ENCODE measurements around the gene SHB.

Gene SHB

GRCh38 chr9:38041564-38042243 lies 27.3 kb downstream of the SHB start:
- no peak for DNase-seq

DNA sequence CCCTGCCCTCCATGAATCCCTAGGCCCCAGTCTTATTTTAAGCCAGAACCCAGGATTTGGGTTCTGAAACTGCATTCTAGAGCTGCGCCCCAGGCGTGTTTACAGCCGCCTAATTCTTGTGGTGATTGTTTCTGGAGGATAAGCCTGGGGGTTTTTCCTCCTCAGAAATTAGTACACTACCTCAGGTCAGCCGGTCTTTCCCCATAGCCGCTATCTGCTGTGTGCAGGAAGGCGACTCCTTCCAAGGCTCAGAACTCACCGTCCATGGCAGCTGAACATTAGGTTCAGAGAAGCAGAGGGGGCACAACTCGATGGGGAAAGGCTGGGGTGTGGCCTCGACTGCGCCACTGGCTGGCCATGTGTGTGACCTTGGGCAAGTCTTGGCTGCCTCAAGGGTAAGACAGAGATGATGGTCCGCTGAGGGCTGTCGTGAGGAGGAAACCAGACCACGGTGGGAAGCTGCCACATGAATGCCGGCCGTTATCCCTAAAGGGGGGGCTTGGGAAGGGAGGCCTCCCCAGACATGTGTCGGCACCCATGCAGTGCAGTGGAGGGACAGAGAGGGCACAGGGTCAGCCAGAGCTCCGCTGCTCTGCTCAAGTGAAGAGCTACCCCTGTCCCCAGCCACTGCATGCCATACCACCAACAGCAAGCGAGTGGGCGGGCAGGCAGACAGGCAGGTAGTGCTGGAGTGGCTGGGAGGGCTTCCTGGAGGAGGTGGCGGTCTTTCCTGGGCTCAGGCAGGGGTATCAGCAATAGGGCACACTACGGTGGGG lies 28.9 kb downstream of the SHB start:
- DNase-seq = no peak

DNA sequence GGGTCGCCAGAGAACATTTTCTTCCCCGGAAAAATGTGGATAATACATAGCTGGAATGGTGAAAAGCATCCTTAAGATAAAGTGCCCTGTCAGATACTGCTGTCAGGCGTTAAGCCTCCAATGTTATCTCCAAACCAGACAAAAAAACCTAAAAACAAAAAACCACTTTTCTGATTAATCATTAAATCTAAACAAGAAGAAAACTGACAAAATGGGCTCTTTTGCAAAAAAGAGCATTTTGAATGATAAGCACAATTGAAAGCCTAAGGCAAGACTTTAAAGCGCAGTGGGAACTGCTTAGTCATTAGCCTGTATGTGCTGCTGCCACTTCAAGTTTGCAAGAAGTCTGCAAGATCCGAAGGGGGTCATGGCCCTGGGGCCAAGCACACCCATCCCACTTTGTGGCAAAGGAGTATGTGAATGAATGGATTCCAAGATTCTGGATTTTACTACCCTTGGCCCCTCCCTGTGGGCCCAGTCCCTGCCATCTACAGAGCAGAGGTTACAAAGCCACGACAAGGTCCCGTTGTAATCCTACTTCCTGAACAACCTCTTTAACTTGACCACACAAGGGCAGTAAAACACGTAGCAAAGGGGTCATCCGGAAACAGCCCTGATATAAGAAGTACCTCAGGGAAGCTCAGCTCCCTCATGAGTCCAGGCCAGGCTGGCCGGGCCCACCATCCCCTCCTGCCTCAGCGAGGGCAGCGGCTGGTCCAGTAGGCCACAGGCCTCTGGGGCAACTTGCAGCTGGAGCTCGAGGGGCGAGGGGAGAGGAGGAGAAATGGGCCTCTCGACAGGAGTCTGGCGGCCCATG lies 29.7 kb downstream of the SHB start:
- no peak for DNase-seq

DNA sequence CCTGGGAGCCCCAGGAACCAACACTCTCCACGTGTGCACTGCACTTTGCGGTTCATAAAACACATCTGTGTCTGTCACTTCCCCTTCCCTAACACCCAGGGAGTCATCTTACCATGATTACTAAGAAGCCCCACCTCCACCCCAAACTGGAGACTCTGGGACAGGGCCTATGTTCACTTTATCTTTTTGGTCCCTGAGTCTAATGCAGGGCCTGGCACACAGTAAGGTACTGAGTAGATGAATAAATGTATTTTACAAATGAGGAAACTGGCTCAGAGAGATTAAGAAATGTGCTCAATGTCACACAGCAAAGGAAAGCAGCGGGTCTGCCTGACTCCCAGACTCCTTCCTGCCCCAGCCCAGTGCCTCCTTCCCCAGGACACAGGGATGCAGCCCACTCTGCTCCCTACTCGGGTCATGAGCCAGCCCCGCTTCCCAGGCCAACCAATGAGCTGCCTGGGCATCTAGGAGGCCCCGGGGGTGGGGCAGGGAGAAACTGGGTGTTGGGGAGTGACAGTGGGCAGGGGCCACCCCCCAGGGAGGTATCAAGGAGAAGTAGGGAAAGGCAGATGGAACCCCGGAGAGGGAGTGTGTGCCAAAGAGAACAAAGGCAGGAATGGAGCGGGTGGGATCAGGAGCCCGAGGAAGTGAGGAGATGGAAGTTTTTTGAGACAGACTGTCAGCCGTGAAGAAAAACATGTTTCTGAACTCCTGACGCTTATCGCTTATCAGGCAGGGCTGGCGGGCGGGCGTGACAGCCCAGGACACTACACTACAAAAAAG lies 30.5 kb downstream of the SHB start:
- peak in 2 of 3 donors; percentile 40 to 52 for DNase-seq

GRCh38 chr9:38037981-38038306 lies 31.1 kb downstream of the SHB start:
- no peak for DNase-seq

GRCh38 chr9:38036359-38037084 lies 32.5 kb downstream of the SHB start:
- DNase-seq = peak; percentile 67 to 71 (median 68)

- DNase-seq = peak; percentile 75 to 79 (median 77)
Observed at GRCh38 chr9:38035873-38036272, 33.2 kb downstream of the SHB start.

DNA sequence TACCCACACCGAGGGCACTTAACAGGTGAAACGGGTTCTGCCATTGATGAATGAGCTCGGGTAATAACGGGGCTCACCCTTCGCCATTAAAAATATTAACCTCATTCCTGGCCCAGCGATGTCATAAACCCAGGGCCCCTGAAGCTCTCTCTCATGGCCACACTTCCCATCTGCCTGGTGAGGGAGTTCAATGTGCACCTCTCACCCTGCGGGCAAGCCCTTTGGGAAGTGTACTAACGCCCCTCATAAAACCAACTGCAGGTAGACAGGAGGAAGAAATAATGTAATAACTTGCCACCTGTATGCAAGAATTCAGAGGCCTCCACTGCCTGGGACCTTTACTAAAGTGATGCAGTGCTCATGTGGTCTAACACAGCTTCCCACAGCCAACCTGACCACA lies 35.1 kb downstream of the SHB start:
- DNase-seq = no peak

DNA sequence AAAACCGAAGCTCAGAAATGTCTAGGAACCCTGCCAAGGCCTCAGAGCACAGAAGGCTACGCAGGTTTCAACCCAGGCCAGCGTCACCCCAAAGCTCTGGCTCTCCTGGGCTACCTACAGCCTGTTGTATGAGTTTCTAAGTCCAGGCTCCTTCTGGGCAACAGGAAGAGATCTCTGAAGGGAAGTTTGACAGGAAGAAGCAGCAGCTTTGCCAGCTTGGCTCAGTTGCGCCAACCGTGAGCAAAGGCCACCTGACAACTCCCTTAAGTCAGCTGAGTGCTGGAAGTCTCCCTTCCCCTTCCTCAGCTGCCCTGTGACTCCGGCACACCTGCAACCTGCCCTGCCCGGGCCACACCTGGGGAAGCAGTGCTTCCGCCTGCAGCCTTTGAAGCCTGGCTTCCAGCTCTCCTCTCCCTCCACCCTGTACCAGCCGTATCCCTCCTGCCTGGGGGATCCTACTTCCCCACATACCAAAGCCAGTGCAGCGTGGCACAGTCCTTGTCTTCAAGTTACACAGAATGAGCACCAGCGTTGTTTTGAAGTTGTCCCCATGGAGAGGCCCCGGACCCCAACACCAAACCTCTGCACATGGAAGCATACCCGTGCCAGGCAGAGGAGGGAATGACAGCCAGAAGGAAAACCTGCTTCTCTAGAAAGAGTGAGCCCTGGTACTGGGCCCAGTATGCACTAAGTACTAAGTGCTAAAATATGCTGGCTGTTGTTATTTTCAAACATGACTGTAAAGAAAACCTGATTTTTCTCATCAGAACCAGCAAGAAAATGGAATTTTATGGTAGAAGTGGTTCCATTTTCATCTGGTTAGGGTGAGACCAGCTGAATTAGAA lies 36.5 kb downstream of the SHB start:
- no peak for DNase-seq

DNA sequence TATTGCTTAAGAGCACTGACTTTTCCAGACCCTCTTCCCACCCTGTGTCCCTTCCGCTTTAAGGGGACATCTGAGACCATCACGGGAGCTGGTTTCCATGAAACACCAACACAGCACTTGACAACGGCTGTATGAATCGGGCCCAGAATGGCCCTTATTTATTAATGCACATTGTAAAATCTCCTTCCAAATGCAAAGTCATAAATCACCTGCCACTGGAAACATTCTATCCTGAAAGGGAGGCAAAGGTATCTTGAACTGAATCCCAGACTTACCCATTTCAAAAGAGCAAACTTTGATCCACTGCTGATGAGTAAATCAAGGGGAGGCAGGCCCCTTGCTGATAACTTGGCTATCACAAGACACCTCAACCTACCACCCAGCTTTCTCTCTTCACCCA lies 37.4 kb downstream of the SHB start:
- DNase-seq = no peak

- DNase-seq = no peak
Observed at GRCh38 chr9:38030658-38031057, 38.4 kb downstream of the SHB start.

DNA sequence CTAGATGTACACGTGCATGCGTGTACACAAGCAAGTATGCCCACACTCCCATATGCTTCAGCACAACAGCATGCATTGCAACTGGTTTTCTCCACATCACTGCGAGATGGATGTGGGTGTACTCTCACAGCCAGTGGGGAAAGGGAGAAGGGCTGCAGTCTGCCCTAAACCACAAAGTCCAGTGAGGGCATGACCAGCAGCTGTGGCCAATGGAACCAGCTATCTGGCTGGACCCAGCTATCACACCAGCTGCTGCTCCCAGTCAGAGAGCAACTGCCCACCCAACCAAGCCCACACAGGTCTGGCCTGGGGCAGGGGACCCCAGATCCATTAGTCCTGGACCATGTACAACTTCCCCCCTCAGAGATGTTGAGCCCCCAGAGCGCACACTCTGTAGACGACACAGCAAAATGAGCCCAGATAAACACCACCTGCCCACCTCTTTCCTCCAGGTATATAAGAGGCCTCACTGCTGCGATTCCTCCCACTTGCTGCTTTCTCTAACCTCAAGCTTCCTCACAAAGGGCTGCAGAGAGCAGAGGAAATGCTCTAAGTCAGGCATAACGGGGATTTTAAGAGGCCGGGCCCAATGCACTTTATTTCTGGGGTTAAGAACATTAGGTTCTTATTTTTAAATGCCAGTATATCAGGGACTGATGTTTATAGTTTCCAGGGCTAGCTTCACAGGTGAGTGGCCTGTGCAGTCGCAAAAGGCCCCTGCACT lies 39.0 kb downstream of the SHB start:
- no peak for DNase-seq

- no peak for DNase-seq
Observed at GRCh38 chr9:38027714-38028113, 41.3 kb downstream of the SHB start.

DNA sequence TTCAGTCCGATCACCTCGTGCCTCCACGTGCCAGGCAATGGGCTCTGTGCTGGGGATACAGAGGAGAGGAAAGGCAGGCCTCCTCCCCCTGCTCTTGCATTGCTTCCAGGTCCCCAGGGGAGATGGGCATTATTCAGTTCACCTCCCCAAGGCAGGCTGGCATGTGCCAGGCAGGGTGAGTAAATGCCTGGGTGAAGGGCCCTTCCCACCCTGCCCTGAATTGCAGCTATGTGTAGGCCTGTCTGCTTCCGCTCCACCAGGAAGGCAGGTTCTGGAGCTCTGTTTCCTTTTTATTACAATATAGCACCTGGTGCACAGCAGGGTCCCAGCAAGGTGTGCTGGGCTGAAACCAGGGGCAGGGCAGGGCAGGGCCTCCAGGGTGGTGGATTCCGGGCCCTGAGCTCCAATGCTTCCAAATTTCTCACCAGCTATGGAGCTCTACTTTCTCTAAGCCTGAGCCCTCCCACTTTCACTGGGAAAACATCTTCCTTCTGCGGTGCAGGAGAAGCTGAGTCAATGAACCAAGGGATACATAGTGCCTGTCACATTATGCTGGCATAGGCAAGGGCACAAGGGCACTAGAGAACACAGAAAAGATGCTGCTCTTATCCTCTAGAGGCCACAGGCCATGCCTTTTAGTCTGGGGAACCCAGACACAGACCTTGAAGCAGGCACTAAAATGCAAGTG lies 42.0 kb downstream of the SHB start:
- no peak for DNase-seq

DNA sequence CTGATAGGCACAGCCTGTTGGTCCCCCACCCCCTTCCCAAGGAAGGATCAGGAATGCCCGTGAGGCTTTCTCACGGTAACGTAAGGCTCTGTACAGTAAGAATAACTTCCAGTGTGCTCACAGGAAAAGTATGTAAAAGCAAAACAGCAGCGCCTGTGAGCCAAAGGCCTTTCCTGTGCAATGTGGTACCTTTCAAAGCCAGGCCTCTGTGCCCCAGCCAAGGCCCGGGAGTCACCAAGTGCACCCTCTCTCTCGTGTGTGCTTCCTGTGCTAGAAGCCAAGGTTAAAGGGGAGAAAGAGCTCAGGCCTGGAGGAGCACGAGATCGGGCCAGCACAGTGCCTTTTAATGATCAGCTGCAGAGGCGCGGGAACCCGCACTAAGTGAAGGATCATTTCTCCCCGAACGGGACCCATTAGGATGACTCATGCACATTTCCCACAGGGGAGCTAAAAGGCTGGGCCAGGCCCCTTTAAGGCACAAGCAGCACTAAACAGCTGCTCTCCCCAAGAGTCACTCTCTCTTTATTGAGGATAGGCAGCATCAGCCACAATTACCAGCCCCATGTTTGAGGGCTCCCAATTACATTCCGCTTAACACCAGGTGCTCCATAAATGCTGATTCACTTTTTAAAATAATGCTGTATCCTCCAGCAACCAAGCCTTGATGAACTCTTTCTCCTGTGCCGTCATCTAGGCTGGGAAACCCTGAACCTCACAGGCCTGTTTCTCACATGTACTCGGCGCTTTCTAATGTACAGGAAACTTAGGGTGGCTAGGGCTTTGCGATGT lies 42.8 kb downstream of the SHB start:
- peak in 1 of 3 donors; percentile 23 for DNase-seq

DNA sequence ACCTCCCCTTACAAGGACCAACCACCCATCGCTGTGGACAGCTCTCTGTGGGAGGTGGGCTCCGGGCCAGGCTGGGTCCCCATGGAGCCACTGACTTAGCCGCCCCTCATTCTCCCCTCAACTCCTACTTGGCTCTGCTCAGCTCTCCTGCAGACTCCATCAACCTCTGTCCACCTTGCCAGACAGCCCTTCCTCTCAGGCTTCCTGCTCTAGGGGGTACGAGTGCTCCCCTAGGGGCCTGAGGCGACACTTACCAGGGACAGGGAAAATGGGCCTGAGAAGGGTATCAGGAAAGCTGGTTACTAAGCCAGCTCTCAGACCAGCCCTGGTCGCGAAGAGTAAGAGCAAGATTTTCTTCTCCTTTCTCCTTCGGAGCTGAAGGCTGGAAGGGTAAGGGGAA lies 43.9 kb downstream of the SHB start:
- no peak for DNase-seq

GRCh38 chr9:38024036-38024681 lies 44.9 kb downstream of the SHB start:
- DNase-seq = peak in 1 of 3 donors; percentile 28

DNA sequence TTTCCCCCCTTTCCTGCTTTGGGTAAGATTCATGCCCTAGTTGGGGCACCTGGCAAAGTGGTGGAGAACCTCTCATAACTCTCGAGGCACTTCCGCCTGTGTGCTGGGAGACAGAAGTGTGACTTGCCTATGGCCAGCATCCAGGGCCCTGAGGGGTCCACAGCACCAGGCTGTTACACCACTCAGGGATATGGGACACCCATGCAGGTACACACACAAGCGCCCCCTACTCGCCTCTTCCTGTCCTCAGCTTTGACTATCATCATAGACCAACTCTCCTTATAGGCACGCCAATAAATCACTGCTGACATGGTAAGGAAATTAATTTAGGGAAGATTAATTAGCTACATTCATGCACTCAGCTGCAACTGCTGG lies 45.4 kb downstream of the SHB start:
- no peak for DNase-seq

GRCh38 chr9:38022995-38023394 lies 46.0 kb downstream of the SHB start:
- DNase-seq = no peak

Data from suppressor macrophage treated with lipopolysaccharide for 1 hour (primary cell).